ENCODE results near the gene COX7B. TPM values are rescaled to one million over a fixed set of nuclear protein-coding genes. Genes with fewer than 3 reads are reported as not detected.

Gene COX7B
- total RNA-seq, 1 donor from 2014 or later: 274 TPM

- no peak for DNase-seq (ENCODE audit: low spot score)
- Mint-ChIP-seq H3K4me3 (ENCODE audit: low read depth) (no peak overlapping the region), H3K9me3 (peaks cover 3% of the 10 kb centered on the region)
These were observed 52.9 kb downstream of the COX7B start for GRCh38 chrX:77952173-77952572.

GRCh38 chrX:77953302-77953701 is 54.0 kb downstream of the COX7B start:
- Mint-ChIP-seq H3K36me3 (ENCODE audit: low read depth) (peaks cover 17% of the 10 kb centered on the region), H3K9me3 (peaks cover 11% of the 10 kb centered on the region), H3K27ac (no peak overlapping the region), H3K4me3 (ENCODE audit: low read depth) (no peak overlapping the region), H3K27me3 (ENCODE audit: low read depth) (no peaks in the 10 kb centered on the region), H3K4me1 (ENCODE audit: low read depth) (peaks cover 13% of the 10 kb centered on the region)
- intact Hi-C loops (cut with micrococcal nuclease): no loop called here
- no peak for DNase-seq (ENCODE audit: low spot score)

More at GRCh38 chrX:77952173-77952572, 52.9 kb downstream of the COX7B start:
- Mint-ChIP-seq H3K27me3 (ENCODE audit: low read depth) (no peaks in the 10 kb centered on the region), H3K36me3 (ENCODE audit: low read depth) (peaks cover 8% of the 10 kb centered on the region), H3K27ac (no peak overlapping the region), H3K4me1 (ENCODE audit: low read depth) (peaks cover 6% of the 10 kb centered on the region)
- intact Hi-C loops (cut with micrococcal nuclease): no loop called here

- no peaks in the 10 kb centered on the region for H3K27me3 Mint-ChIP-seq (ENCODE audit: low read depth)
- no peak for DNase-seq (ENCODE audit: low spot score)
- peaks cover 13% of the 10 kb centered on the region for H3K4me1 Mint-ChIP-seq (ENCODE audit: low read depth)
- intact Hi-C loops (cut with micrococcal nuclease): no loop called here
- H3K36me3 Mint-ChIP-seq (ENCODE audit: low read depth): peaks cover 19% of the 10 kb centered on the region
- peaks cover 15% of the 10 kb centered on the region for H3K9me3 Mint-ChIP-seq
- H3K27ac Mint-ChIP-seq: no peak overlapping the region
- H3K4me3 Mint-ChIP-seq (ENCODE audit: low read depth): no peak overlapping the region
These were observed 54.4 kb downstream of the COX7B start for GRCh38 chrX:77953708-77954107.

Other genes with a start within 250 kb of the COX7B start
- gene ATRX, start 113.3 kb upstream of the COX7B start, total RNA-seq: 74.4 and 82.5 TPM in 2 replicates
- gene MAGT1, start 4.0 kb upstream of the COX7B start, total RNA-seq: 52.0 and 55.1 TPM in 2 replicates
- gene ATP7A, start 11.2 kb downstream of the COX7B start, total RNA-seq: 6.2 and 6.6 TPM in 2 replicates
- gene PGAM4, start 70.2 kb downstream of the COX7B start, total RNA-seq: 0.48 and 0.66 TPM in 2 replicates
- 1,005 and 1,045 TPM in 2 replicates for gene PGK1, start 204.8 kb downstream of the COX7B start, total RNA-seq
- gene TAF9B, start 240.2 kb downstream of the COX7B start, total RNA-seq: 16.8 and 17.0 TPM in 2 replicates

Data from activated T-helper 2 cell treated with anti-CD3 and anti-CD28 coated beads, Interferon-gamma antibody, Interleukin-2, Interleukin-4, amounts not matched to agents 10 μg/mL and 5 μg/mL and 100 μg/mL, durations not matched to agents 14 hours and 24 hours and 36 hours (primary cell).